ENCODE measurements around the gene DCHS1.

- TF ChIP-seq CTCF (IDR thresholded peaks at IDR 0.05) (no peak), POLR2AphosphoS5 (IDR thresholded peaks at IDR 0.05) (no peak), POLR2A (IDR thresholded peaks at IDR 0.05) (no peak), EP300 (IDR thresholded peaks at IDR 0.05) (no peak)
Measured at GRCh38 chr11:6629573-6629891, 26.1 kb downstream of the DCHS1 start.
